ENCODE results near the gene FAF1. TPM values are rescaled to one million over a fixed set of nuclear protein-coding genes. Genes with fewer than 3 reads are reported as not detected.

Gene FAF1
- total and polyA plus RNA-seq, 9 donors, result 23.1 to 76.0 (median 57.1) TPM

- no peaks in the 10 kb centered on the region for H3K9me3 ChIP-seq
- 96 to 99% (median 98%) methylated on average over 4 of the region's 4 CpGs for WGBS, 3 donors
- peaks cover 3% of the 10 kb centered on the region for H3K4me1 ChIP-seq (ENCODE audit: insufficient read depth)
- no peak for DNase-seq
- TF ChIP-seq EP300 (IDR thresholded peaks at IDR 0.05) (no peak), POLR2A (IDR thresholded peaks at IDR 0.05) (no peak)
- TF ChIP-seq, protein P1, sequence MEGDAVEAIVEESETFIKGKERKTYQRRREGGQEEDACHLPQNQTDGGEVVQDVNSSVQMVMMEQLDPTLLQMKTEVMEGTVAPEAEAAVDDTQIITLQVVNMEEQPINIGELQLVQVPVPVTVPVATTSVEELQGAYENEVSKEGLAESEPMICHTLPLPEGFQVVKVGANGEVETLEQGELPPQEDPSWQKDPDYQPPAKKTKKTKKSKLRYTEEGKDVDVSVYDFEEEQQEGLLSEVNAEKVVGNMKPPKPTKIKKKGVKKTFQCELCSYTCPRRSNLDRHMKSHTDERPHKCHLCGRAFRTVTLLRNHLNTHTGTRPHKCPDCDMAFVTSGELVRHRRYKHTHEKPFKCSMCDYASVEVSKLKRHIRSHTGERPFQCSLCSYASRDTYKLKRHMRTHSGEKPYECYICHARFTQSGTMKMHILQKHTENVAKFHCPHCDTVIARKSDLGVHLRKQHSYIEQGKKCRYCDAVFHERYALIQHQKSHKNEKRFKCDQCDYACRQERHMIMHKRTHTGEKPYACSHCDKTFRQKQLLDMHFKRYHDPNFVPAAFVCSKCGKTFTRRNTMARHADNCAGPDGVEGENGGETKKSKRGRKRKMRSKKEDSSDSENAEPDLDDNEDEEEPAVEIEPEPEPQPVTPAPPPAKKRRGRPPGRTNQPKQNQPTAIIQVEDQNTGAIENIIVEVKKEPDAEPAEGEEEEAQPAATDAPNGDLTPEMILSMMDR (IDR thresholded peaks at IDR 0.05), result no peak
- no peak overlapping the region for H3K27ac ChIP-seq
- H3K27me3 ChIP-seq, result no peaks in the 10 kb centered on the region
- no peak overlapping the region for H3K4me3 ChIP-seq
- H3K36me3 ChIP-seq, result no peaks in the 10 kb centered on the region
- intact Hi-C loops (cut with DNase I), result loop anchor here in 1 of 4 donors (10.0 kb wide), 1 partner anchor 55 kb away; no protein-coding TSS in a partner anchor
Observed at GRCh38 chr1:50700214-50700613, 259.9 kb downstream of the FAF1 start.

DNA sequence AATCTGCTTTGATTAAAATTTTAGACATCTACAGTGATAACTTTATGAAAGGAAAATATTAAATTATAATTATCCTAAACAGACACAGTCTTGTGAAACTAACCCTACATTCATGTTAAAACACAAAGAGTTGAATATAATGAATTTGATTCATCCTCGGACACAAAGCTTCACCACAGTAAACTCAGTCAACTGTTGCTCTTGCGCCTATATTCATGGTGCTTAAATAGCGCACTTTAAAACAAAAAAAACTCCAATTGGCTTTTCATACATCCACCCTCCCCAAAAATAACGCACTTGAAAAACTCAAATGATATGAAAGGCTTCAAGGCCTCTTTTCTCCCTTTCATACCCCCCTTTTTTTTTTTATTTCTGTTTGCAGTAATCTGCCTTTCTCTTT lies 260.3 kb downstream of the FAF1 start:
- no peak overlapping the region for H3K27ac ChIP-seq
- DNase-seq, result no peak
- H3K4me1 ChIP-seq (ENCODE audit: insufficient read depth), result no peaks in the 10 kb centered on the region
- no peaks in the 10 kb centered on the region for H3K36me3 ChIP-seq
- H3K27me3 ChIP-seq, result no peaks in the 10 kb centered on the region
- 97 to 98% (median 98%) methylated on average over 4 of the region's 4 CpGs for WGBS, 3 donors
- no peak overlapping the region for H3K4me3 ChIP-seq
- no peaks in the 10 kb centered on the region for H3K9me3 ChIP-seq
- intact Hi-C loops (cut with DNase I), result loop anchor here in 2 of 4 donors (10.0 kb wide), 1 partner anchor 55 kb away; no protein-coding TSS in a partner anchor
- no peak for TF ChIP-seq POLR2A (IDR thresholded peaks at IDR 0.05)

- Histone ChIP-seq H3K27ac (no peak overlapping the region), H3K4me3 (no peak overlapping the region), H3K4me1 (ENCODE audit: insufficient read depth) (no peaks in the 10 kb centered on the region), H3K36me3 (no peaks in the 10 kb centered on the region), H3K9me3 (no peaks in the 10 kb centered on the region), H3K27me3 (no peaks in the 10 kb centered on the region)
- 77 to 96% (median 88%) methylated on average over 3 of the region's 3 CpGs for WGBS, 3 donors
- DNase-seq, result no peak
- TF ChIP-seq EP300 (IDR thresholded peaks at IDR 0.05) (no peak), POLR2A (IDR thresholded peaks at IDR 0.05) (no peak)
- TF ChIP-seq, protein P1 (IDR thresholded peaks at IDR 0.05), result no peak
- intact Hi-C loops (cut with DNase I), result loop anchor here in 1 of 4 donors (10.0 kb wide), 1 partner anchor 53 kb away; no protein-coding TSS in a partner anchor
Observed at GRCh38 chr1:50697440-50698421, 262.3 kb downstream of the FAF1 start.

GRCh38 chr1:50693829-50694228 lies 266.2 kb downstream of the FAF1 start:
- no peaks in the 10 kb centered on the region for H3K27me3 ChIP-seq
- H3K36me3 ChIP-seq, result no peaks in the 10 kb centered on the region
- WGBS, 3 donors, result 80 to 91% (median 89%) methylated on average over 2 of the region's 2 CpGs
- no peak overlapping the region for H3K4me3 ChIP-seq
- intact Hi-C loops (cut with DNase I), result loop anchor here in 1 of 4 donors (10.0 kb wide), 1 partner anchor 49 kb away; no protein-coding TSS in a partner anchor
- H3K27ac ChIP-seq, result no peak overlapping the region
- DNase-seq, result no peak
- no peaks in the 10 kb centered on the region for H3K9me3 ChIP-seq
- no peaks in the 10 kb centered on the region for H3K4me1 ChIP-seq (ENCODE audit: insufficient read depth)
- no peak for TF ChIP-seq EP300 (IDR thresholded peaks at IDR 0.05)
- TF ChIP-seq, protein P1 (IDR thresholded peaks at IDR 0.05), result no peak
- no peak for TF ChIP-seq POLR2A (IDR thresholded peaks at IDR 0.05)

All from ovary (tissue), 9 donors.